ENCODE measurements around the gene CLNS1A. TPM values are rescaled to one million over a fixed set of nuclear protein-coding genes. Genes with fewer than 3 reads are reported as not detected.

The CLNS1A gene
- total and polyA plus RNA-seq, 9 of the 15 experiments (the other 6 are each of a cell fraction or from before 2014, with no cell fraction given): 146 to 472 (median 345) TPM

- TF ChIP-seq MITF (IDR thresholded peaks at IDR 0.05) (no peak), NFATC3 (IDR thresholded peaks at IDR 0.05) (peak; percentile 77; the same call in 1 of the 2 replicates), ARID4B (CRISPR knock-in tag; IDR thresholded peaks at IDR 0.05) (peak; percentile 93), NONO (IDR thresholded peaks at IDR 0.05; ENCODE audit: low read depth in 2 of 2, low read length in 1 of 2) (no peak), HMBOX1 (IDR thresholded peaks at IDR 0.05) (no peak), PREB (CRISPR knock-in tag; IDR thresholded peaks at IDR 0.05) (no peak), HMGN3 (IDR thresholded peaks at IDR 0.05; ENCODE audit: borderline replicate concordance, extremely low read depth, insufficient read length, low read depth, low read length) (peak; percentile 40), CHD4 (IDR thresholded peaks at IDR 0.05; ENCODE audit: insufficient read depth, insufficient replicate concordance, low read depth, low read length, poor library complexity, severe bottlenecking) (no peak), MLX (CRISPR knock-in tag; conservative IDR thresholded peaks at IDR 0.05) (no peak), ZNF740 (CRISPR knock-in tag; IDR thresholded peaks at IDR 0.05) (0 out of 2 replicates have a peak, but pooled peaks have one; percentile 14), ZNF740 (tag; IDR thresholded peaks at IDR 0.05) (no peak), HINFP (tag; conservative IDR thresholded peaks at IDR 0.05; ENCODE audit: low read depth) (no peak), ZNF239 (CRISPR knock-in tag; IDR thresholded peaks at IDR 0.05) (no peak)
These were observed at the start of gene CLNS1A (continued) for GRCh38 chr11:77637345-77638165.

Measured in K562 (cell line).